Astrocyte of the hippocampus (primary cell): ENCODE results near the gene MRPL19.
A peak's percentile ranks its signal among the peaks of the same experiment; 100 is the strongest.

Source experiments
- DNase-seq: peaks from one replicate; pipeline ENCODE4 v3.0.0; 2011; ENCODE audit warnings: low read depth, low spot score

The MRPL19 gene

GRCh38 chr2:75646583-75647425 is at the start of gene MRPL19:
MRPL19 (plus strand) TSS chr2:75646783; CDS start chr2:75646808, 25 bp downstream.
- peak; percentile 95 for DNase-seq

- DNase-seq: no peak
These were observed 49.8 kb upstream of the MRPL19 start for GRCh38 chr2:75596784-75597183.

- no peak for DNase-seq
These were observed 48.6 kb upstream of the MRPL19 start for GRCh38 chr2:75597949-75598348.

- DNase-seq: no peak
These were observed 47.9 kb upstream of the MRPL19 start for GRCh38 chr2:75598589-75599155.

DNA sequence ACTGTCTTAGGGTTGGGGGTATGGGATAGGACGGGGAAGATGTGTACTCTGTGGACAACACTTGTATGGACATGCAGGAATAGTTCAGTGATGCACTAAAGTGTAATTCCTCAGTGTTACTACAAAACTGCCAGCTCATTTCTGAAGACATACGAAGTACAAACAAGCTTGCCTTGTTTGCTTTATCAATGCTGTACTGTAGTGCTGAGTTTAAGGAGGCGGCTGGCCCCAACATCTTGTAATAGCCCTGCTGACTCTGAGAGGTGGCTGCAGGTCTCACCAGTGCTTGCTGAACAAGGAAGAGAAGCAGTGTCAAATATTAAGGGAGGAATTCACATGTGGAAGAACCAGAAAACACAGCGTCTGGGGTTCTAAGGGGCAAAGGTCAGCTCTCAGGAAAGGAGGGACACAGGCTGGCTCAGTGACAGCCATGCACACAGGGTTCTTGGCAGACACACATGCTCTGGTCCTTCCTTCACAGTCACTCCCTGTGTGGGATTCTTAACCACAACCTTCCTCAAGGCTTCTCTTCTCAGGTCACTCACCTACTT is 46.0 kb upstream of the MRPL19 start:
- no peak for DNase-seq

DNA sequence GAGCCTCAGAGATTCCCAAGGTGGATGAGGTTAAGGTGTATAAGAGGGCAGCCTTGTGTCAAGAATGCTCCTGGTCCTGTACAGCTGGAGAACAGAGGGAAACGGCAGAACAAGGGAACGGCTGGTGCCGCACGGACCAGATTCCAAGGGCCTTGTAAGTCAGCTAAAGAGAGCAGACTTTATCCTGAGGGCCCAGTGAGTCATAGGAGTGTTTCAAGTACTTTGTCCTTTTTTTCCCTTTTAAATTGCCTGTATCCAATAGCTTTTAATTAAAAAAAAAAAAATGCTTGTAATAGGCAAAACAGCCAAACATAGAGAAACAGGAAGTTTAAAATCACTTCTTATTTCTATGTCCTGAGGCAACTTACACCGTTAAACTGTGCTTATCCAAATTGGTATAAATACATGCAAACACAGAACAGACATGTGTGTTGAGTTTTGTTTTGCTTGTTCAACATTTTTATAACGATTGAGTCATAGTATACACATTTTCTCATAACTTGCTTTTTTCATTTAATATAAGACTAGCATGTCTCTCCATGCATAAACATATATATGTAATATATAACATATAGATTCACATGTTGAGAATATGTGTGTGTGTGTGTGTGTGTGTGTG is 43.8 kb upstream of the MRPL19 start:
- DNase-seq: peak; percentile 83

GRCh38 chr2:75603477-75603876 is 43.1 kb upstream of the MRPL19 start:
- no peak for DNase-seq

DNA sequence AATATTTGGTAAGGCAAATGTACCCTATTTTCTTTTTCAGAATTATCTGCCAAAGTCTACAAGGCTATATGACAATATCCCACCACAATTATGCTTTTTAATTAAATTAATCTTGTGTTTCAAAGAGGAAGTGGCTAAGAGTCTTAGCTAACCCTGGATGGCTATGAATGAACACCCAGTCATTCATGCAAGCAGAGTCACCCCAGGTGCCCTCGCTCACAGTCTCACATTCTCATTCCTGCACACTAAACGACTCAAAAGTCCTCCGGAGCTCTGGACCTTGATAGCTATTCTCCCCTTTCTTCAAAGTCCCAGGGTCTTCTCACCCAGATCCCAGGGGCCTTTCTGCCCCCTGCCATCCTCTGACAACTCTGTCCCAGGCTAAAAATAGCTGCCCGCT is 42.1 kb upstream of the MRPL19 start:
- no peak for DNase-seq

- peak; percentile 98 for DNase-seq
These were observed 40.6 kb upstream of the MRPL19 start for GRCh38 chr2:75605770-75606529.

DNA sequence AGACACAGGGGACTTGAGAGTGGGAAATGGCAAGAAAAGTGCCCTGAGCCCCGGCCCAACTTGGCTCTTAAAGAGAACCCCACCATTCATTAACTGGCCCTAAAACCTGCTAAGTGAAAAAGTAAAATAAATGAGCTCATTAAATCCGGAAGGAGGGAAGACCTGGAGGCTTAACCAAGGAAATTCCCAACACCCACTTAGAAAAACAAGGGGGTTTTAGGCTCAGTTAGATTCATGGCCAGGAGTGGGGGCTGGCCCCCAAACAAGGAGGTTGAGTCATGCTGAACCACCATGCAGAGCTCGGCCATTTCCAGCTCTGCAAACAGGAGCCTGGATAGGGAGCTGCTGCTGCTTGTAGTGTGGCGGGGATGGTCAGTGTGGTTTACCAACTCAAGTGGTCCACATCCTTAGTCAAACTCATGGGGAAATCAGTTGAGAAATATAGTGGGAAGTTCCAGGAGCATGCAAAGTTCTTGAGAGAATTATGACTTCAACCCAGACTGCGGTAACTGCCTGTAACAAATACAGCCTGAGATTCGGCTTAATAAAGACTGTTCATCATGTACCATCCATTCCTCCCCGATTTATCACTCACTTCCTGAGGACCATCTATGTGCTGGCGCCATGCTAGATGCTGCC is 39.7 kb upstream of the MRPL19 start:
- DNase-seq: peak; percentile 86

- no peak for DNase-seq
These were observed 39.2 kb upstream of the MRPL19 start for GRCh38 chr2:75607400-75607798.

DNA sequence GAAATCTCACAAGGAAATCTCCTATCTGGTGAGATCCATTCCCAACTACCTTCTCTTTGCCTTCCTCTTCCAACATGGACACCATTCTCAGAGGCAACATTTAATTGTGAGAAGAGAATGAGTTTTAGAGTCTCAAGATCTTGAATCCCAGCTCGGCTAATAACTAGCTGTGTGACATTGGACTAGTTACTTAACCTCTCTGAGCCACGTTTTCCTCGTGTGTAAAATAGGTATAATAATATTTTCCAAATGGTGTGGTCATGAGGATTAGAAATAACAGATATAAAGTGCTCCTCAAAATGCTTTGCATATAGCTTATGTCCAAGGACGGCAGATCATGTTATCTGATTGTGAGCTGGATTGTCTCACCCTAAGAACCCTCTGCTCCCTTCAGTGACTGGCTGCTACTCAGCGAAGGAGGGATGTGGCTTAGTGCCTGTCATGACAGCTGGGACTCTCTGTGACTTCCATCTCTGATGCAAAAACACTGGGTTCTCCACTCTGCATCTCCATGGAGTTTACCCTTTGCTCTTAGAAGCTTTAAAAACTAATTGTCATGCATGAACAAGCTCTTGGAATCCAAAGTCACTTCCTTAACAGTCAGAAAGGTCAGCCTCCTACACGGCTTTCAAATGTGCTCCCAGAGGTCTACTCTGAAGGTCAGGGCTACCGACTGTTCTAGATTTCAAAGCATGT is 38.4 kb upstream of the MRPL19 start:
- no peak for DNase-seq

DNA sequence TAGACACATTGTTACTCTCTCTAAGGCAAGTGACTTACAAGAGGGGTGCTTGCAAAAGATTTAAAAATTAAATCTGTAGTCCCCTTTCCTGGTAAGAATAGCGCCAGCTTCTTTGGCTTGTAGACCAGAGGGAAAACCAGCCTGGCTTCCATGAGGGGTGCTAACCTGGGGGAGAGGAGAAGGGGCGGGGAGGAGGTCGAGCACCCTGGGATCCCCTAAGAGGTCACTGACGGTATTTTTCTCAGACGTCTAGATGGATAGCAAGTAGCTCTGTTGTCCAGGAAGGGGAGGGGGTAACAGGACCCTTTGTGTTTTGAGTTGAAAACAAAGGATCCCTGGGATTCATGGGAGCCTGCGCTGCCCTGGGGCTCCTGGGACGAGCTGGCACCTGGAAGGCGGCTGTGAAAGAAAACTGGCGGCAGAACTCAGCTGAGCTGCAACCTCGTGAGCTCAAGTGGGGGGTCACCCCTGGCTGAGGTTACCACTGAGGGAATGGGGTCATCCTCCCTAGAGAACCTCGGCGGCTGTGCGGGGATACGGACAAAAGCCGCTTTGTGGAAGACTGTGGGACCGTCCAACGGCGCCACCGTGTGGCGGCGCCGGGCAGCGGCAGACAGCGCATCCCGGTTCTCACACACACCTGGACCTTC is 37.8 kb upstream of the MRPL19 start:
- DNase-seq: peak; percentile 85

GRCh38 chr2:75609334-75609689 is 37.3 kb upstream of the MRPL19 start:
- no peak for DNase-seq

DNA sequence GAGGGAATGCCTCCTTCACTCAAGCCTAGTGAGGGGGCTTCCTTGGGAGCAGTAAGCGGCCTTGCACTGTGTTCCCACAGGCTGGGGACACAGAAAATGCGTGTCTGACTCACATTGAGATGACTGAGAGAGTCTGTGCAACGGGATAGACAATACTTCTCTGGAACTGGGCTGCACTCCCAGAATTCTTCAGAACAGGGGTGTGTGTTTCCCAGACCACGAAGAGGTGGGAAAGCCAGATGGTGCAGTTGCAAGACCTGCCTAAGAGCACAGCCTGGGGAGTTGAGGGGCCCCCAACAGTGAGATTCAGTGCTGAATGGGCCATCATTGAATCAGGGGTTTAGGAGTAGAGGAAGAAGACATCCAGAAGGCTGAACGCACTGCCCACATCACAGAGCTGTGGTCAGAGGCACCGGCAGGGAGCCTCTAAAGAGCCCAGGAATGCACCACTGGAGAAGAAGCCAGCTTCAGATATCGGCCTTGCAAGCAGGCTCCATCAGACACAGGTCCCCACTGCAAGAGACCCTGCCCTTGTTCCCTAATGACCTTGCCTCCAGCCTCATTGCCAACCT is 36.6 kb upstream of the MRPL19 start:
- DNase-seq: no peak

DNA sequence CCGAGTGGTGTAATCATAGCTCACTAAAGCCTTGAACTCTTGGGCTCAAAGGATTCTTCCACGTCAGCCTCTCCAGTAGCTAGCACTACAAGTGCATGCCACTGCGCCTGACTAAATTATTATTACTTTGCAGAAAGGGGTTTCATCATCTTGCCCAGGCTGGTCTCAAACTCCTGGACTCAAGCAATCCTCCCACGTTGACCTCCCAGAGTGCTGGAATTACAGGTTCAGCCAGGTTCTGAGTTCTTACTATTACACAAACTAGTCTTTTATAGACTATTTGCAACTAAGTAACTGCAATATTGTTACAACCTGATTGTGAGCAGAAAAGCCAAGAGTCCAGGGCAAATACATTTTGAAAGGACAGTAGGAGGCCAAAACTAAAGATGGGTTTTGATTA is 35.9 kb upstream of the MRPL19 start:
- no peak for DNase-seq

DNA sequence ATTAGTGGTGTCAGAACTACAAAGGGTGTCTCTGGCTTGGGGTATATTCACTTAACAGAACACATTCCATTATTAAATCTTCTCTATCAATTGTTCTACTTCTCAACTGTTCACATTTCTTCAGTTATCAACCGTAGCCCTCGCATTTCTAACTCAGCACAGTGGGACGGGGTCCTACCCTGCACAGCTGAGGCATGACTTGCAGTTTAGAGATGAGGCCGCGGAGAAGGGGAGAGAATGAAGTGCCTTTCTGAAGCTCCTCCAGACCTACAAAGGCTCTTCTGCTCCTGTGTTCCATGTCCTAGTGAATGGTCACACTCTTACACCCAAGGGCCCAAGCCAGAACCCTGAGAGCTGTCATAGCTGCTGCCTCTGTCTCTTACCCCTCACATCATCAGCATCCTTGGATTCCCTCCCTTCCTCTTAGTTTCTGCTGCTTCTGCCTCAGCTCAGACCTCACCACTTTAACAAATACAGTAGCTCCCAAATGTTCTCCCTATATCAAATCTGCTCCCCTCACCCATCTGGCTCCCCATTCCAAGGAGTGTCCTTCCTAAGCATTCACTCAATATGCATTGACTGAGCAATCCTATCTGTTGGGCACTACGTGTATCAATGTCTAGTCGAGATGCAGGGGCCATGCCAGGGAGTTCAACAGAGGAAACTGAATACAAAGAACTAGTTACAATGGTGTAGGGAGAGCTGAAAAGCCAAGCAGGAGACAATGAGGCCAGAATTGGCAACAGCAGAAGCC is 34.3 kb upstream of the MRPL19 start:
- no peak for DNase-seq

GRCh38 chr2:75612862-75613243 is 33.7 kb upstream of the MRPL19 start:
- DNase-seq: no peak

GRCh38 chr2:75614162-75614651 is 32.4 kb upstream of the MRPL19 start:
- DNase-seq: no peak
